Measurements from ENCODE around the gene PKP4.

- no peak for TF ChIP-seq CTCF (conservative IDR thresholded peaks at IDR 0.05)
- TF ChIP-seq ZFX (IDR thresholded peaks at IDR 0.05), result no peak
Measured at GRCh38 chr2:158544998-158545397, 88.2 kb downstream of the PKP4 start.
